Right atrium auricular region (tissue), 2 donors: Measurements from ENCODE around the gene PCDHGA12. TPM values are rescaled to one million over a fixed set of nuclear protein-coding genes. Genes with fewer than 3 reads are reported as not detected.
"Not testable (repeated sequence)": the region's sequence is repeated elsewhere in the genome, so short reads cannot be mapped to it uniquely, and the experiment has no call there.

Source experiments
- DNase-seq: peaks from one replicate; pipeline ENCODE4 v3.0.0-alpha.2; 2019; ENCODE audit warnings: low spot score
- H3K27ac ChIP-seq, 2 donors: fragments of 200-600 bp; sonication (generic); 1 replicate in 1 of 2; 2 replicates in 1 of 2; pipeline ENCODE4 v1.5.1; 2016 to 2019
- H3K27me3 ChIP-seq, 2 donors: fragments of 200-600 bp; sonication (generic); one replicate each; pipeline versions ENCODE4 v1.5.1 to v1.6.0; 2017 to 2019
- H3K36me3 ChIP-seq: fragments of 200-600 bp; sonication (generic); one replicate; pipeline ENCODE4 v1.5.1; 2016
- H3K4me1 ChIP-seq, 2 donors: fragments of 200-600 bp; sonication (generic); one replicate each; pipeline versions ENCODE4 v1.5.1 to v1.6.0; 2017 to 2019
- H3K4me3 ChIP-seq, 2 donors: fragments of 200-600 bp; sonication (generic); 1 replicate in 1 of 2; 2 replicates in 1 of 2; pipeline ENCODE4 v1.5.1; 2017 to 2019; ENCODE audit warnings: mild to moderate bottlenecking in 1 of 2, moderate library complexity in 1 of 2
- H3K9me3 ChIP-seq, 2 donors: fragments of 200-600 bp; sonication (generic); one replicate each; pipeline ENCODE4 v1.5.1; 2019
- total RNA-seq, 2 donors: library from RNA; depleted of rRNA; stranded (reverse); fragments of >200 nt; gene quantifications; one replicate each; pipeline ENCODE4 v1.1.0, GENCODE V29; 2016
- TF ChIP-seq, protein P1 (sequence below), 2 donors: fragments of 200-600 bp; sonication (generic); IDR thresholded peaks; one replicate each; pipeline ENCODE4 v1.5.1; 2019; ENCODE audit warnings: antibody characterized with exemption in 2 of 2

The PCDHGA12 gene
- total RNA-seq, 2 donors from 2014 or later, result 6.2 to 7.7 TPM

DNA sequence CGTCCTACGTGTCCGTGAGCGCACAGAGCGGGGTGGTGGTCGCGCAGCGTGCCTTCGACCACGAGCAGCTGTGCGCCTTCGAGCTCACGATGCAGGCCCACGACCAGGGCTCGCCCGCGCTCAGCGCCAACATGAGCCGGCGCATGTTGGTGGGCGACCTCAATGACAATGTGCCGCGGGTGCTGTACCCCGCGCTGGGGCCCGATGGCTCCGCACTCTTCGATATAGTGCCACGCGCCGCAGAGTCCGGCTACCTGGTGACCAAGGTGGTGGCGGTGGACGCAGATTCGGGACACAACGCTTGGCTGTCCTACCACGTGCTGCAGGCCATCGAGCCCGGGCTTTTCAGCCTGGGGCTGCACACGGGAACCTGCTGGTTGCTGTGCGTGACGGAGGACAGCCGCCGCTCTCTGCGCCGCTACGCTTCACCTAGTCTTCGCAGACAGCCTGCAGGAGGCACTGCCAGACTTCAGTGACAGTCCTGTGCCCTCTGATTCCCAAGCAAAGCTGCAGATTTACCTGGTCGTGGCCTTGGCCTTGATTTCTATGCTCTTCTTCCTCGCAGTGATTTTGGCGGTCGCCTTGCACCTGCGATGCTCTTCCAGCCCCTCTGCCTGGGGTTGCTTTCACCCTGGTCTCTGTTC is 2.4 kb upstream of the PCDHGA12 start:
- Histone ChIP-seq H3K4me1 (peaks cover 0 to 18% of the 10 kb centered on the region in 2 donors), H3K27me3 (no peaks in the 10 kb centered on the region), H3K27ac (no peak overlapping the region), H3K36me3 (peaks cover 7% of the 10 kb centered on the region), H3K9me3 (peaks cover 12 to 93% of the 10 kb centered on the region in 2 donors), H3K4me3 (no peak overlapping the region)
- TF ChIP-seq, protein P1, sequence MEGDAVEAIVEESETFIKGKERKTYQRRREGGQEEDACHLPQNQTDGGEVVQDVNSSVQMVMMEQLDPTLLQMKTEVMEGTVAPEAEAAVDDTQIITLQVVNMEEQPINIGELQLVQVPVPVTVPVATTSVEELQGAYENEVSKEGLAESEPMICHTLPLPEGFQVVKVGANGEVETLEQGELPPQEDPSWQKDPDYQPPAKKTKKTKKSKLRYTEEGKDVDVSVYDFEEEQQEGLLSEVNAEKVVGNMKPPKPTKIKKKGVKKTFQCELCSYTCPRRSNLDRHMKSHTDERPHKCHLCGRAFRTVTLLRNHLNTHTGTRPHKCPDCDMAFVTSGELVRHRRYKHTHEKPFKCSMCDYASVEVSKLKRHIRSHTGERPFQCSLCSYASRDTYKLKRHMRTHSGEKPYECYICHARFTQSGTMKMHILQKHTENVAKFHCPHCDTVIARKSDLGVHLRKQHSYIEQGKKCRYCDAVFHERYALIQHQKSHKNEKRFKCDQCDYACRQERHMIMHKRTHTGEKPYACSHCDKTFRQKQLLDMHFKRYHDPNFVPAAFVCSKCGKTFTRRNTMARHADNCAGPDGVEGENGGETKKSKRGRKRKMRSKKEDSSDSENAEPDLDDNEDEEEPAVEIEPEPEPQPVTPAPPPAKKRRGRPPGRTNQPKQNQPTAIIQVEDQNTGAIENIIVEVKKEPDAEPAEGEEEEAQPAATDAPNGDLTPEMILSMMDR (IDR thresholded peaks at IDR 0.05), result no peak
- DNase-seq, result no peak

DNA sequence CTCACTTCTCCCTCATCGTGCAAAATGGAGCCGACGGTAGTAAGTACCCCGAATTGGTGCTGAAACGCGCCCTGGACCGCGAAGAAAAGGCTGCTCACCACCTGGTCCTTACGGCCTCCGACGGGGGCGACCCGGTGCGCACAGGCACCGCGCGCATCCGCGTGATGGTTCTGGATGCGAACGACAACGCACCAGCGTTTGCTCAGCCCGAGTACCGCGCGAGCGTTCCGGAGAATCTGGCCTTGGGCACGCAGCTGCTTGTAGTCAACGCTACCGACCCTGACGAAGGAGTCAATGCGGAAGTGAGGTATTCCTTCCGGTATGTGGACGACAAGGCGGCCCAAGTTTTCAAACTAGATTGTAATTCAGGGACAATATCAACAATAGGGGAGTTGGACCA is 979 bp downstream of the PCDHGA12 start:
- peak overlapping the region in 1 of 2 donors; percentile 4 for H3K27ac ChIP-seq
- H3K9me3 ChIP-seq, result peaks cover 8 to 90% of the 10 kb centered on the region in 2 donors

DNA sequence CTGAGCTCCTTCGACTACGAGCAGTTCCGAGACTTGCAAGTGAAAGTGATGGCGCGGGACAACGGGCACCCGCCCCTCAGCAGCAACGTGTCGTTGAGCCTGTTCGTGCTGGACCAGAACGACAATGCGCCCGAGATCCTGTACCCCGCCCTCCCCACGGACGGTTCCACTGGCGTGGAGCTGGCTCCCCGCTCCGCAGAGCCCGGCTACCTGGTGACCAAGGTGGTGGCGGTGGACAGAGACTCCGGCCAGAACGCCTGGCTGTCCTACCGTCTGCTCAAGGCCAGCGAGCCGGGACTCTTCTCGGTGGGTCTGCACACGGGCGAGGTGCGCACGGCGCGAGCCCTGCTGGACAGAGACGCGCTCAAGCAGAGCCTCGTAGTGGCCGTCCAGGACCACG is 2.0 kb downstream of the PCDHGA12 start:
- H3K27ac ChIP-seq, H3K4me3 ChIP-seq, H3K36me3 ChIP-seq, DNase-seq, H3K27me3 ChIP-seq: not testable (repeated sequence)
- H3K4me1 ChIP-seq, result peaks cover 0 to 18% of the 10 kb centered on the region in 2 donors
- peaks cover 13 to 88% of the 10 kb centered on the region in 2 donors for H3K9me3 ChIP-seq

More for the DNA sequence above, 979 bp downstream of the PCDHGA12 start:
- Histone ChIP-seq H3K4me3 (peak overlapping the region; percentile 9 to 43), H3K36me3 (peaks cover 7% of the 10 kb centered on the region), H3K27me3 (no peaks in the 10 kb centered on the region), H3K4me1 (peaks cover 0 to 18% of the 10 kb centered on the region in 2 donors)
- DNase-seq, result no peak
- TF ChIP-seq, protein P1 (IDR thresholded peaks at IDR 0.05), result no peak

DNA sequence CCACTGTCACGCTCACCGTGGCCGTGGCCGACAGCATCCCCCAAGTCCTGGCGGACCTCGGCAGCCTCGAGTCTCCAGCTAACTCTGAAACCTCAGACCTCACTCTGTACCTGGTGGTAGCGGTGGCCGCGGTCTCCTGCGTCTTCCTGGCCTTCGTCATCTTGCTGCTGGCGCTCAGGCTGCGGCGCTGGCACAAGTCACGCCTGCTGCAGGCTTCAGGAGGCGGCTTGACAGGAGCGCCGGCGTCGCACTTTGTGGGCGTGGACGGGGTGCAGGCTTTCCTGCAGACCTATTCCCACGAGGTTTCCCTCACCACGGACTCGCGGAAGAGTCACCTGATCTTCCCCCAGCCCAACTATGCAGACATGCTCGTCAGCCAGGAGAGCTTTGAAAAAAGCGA is 2.4 kb downstream of the PCDHGA12 start:
- not testable (repeated sequence) for DNase-seq, H3K4me3 ChIP-seq, H3K27me3 ChIP-seq, H3K36me3 ChIP-seq, H3K27ac ChIP-seq
- peaks cover 0 to 18% of the 10 kb centered on the region in 2 donors for H3K4me1 ChIP-seq
- peaks cover 11 to 87% of the 10 kb centered on the region in 2 donors for H3K9me3 ChIP-seq

DNA sequence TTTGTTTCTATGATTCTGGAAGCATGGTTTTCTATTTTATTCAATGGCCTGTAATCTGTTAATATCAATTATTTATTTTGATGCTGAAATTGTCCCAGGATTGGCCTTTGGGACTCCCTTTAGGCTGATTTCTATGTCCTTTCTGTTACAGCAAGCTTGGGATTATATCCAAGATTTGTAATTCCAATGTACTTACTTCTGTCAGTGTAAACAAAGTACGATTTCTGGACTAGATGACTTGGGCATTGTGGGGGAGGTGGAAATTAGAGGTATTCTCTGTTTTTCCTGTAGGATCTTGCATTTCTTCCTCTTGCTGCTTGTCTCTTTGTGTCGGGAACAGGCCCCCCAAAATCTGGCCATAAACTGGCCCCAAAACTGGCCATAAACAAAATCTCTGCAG is 3.7 kb downstream of the PCDHGA12 start:
- Histone ChIP-seq H3K36me3 (no peaks in the 10 kb centered on the region), H3K9me3 (peaks cover 7 to 74% of the 10 kb centered on the region in 2 donors), H3K4me1 (peaks cover 0 to 18% of the 10 kb centered on the region in 2 donors), H3K4me3 (no peak overlapping the region), H3K27me3 (no peaks in the 10 kb centered on the region), H3K27ac (no peak overlapping the region)
- DNase-seq, result no peak
- TF ChIP-seq, protein P1 (IDR thresholded peaks at IDR 0.05), result no peak

GRCh38 chr5:141437221-141437620 is 6.9 kb downstream of the PCDHGA12 start:
- Histone ChIP-seq H3K27ac (no peak overlapping the region), H3K4me1 (peaks cover 0 to 3% of the 10 kb centered on the region in 2 donors), H3K36me3 (no peaks in the 10 kb centered on the region), H3K27me3 (no peaks in the 10 kb centered on the region), H3K9me3 (peaks cover 11 to 79% of the 10 kb centered on the region in 2 donors), H3K4me3 (no peak overlapping the region)
- TF ChIP-seq, protein P1 (IDR thresholded peaks at IDR 0.05), result no peak
- no peak for DNase-seq
